Astrocyte (in vitro differentiated cells and primary cell): ENCODE results near the gene PPP4R2. TPM values are rescaled to one million over a fixed set of nuclear protein-coding genes. Genes with fewer than 3 reads are reported as not detected.

Experiments used
- DNase-seq: peaks from one replicate; pipeline ENCODE4 v3.0.0-alpha.2; 2010; ENCODE audit warnings: low read depth
- FAIRE-seq: peaks from 2 replicates; lab custom pipeline; 2011; peaks lifted over from hg19 to GRCh38; lab: Jason Lieb, UNC
- H2AFZ ChIP-seq: 2 replicates; pipeline ENCODE4 v1.6.0; 2012; ENCODE audit warnings: low read depth, low read length, inconsistent platforms
- H3K27ac ChIP-seq: 2 replicates; pipeline ENCODE4 v1.5.1; 2011; ENCODE audit warnings: low read depth, low read length, inconsistent platforms
- H3K27me3 ChIP-seq: 2 replicates; pipeline ENCODE4 v1.6.0; 2011; ENCODE audit warnings: low read length, inconsistent platforms; ENCODE audit not compliant: insufficient read depth
- H3K36me3 ChIP-seq: 2 replicates; pipeline ENCODE4 v1.5.1; 2011; ENCODE audit warnings: low read length, inconsistent platforms; ENCODE audit not compliant: insufficient read depth
- H3K4me1 ChIP-seq: 2 replicates; pipeline ENCODE4 v1.5.1; 2011; ENCODE audit warnings: low read length, inconsistent platforms; ENCODE audit not compliant: insufficient read depth
- H3K4me2 ChIP-seq: 2 replicates; pipeline ENCODE4 v1.6.0; 2012; ENCODE audit warnings: low read length, inconsistent platforms
- H3K4me3 ChIP-seq: 2 replicates; pipeline ENCODE4 v1.5.1; 2011; ENCODE audit warnings: low read depth, mild to moderate bottlenecking, low read length, inconsistent platforms; ENCODE audit not compliant: insufficient read depth
- H3K79me2 ChIP-seq: 2 replicates; pipeline ENCODE4 v1.6.0; 2012; ENCODE audit warnings: mild to moderate bottlenecking, low read length, inconsistent platforms; ENCODE audit not compliant: insufficient read depth
- H3K9ac ChIP-seq: 2 replicates; pipeline ENCODE4 v1.6.0; 2012; ENCODE audit warnings: mild to moderate bottlenecking, low read length, inconsistent platforms
- H3K9me3 ChIP-seq: 2 replicates; pipeline ENCODE4 v1.5.1; 2012; ENCODE audit warnings: low read depth, mild to moderate bottlenecking, low read length, inconsistent platforms; ENCODE audit not compliant: insufficient read depth
- H4K20me1 ChIP-seq: 2 replicates; pipeline ENCODE4 v1.6.0; 2012; ENCODE audit warnings: low read length, inconsistent platforms; ENCODE audit not compliant: insufficient read depth
- H3K27ac Mint-ChIP-seq: one replicate; pipeline ENCODE4 v1.8.0; 2021; ENCODE audit warnings: mild to moderate bottlenecking, mixed read lengths; ENCODE audit not compliant: unreplicated experiment
- H3K27me3 Mint-ChIP-seq: one replicate; pipeline ENCODE4 v1.8.0; 2021; ENCODE audit warnings: low read depth, mixed read lengths; ENCODE audit not compliant: unreplicated experiment
- H3K36me3 Mint-ChIP-seq: one replicate; pipeline ENCODE4 v1.8.0; 2021; ENCODE audit warnings: low read depth, mixed read lengths; ENCODE audit not compliant: unreplicated experiment
- H3K4me1 Mint-ChIP-seq: one replicate; pipeline ENCODE4 v1.8.0; 2021; ENCODE audit warnings: low read depth, mixed read lengths; ENCODE audit not compliant: unreplicated experiment
- H3K4me3 Mint-ChIP-seq: one replicate; pipeline ENCODE4 v1.8.0; 2021; ENCODE audit warnings: mild to moderate bottlenecking, moderate library complexity, mixed read lengths; ENCODE audit not compliant: unreplicated experiment
- H3K9me3 Mint-ChIP-seq: one replicate; pipeline ENCODE4 v1.8.0; 2021; ENCODE audit warnings: mild to moderate bottlenecking, mixed read lengths; ENCODE audit not compliant: unreplicated experiment
- EZH2 ChIP-seq: IDR thresholded peaks from 2 replicates; pipeline ENCODE4 v1.6.1; 2012; ENCODE audit warnings: mild to moderate bottlenecking, low read length, inconsistent platforms; ENCODE audit not compliant: insufficient read depth
- total RNA-seq: library from RNA; stranded (reverse); gene quantifications from 2 replicates; pipeline ENCODE4 v1.2.1, GENCODE V29; 2021
- TF ChIP-seq, protein P1 (sequence below): IDR thresholded peaks from 2 replicates; pipeline ENCODE4 v1.5.1; 2011; ENCODE audit warnings: low read depth, mild to moderate bottlenecking, inconsistent platforms, low read length, moderate library complexity; ENCODE audit not compliant: insufficient read depth

PPP4R2 gene
- total RNA-seq, 1 donor from 2014 or later: 98.5 TPM

DNA sequence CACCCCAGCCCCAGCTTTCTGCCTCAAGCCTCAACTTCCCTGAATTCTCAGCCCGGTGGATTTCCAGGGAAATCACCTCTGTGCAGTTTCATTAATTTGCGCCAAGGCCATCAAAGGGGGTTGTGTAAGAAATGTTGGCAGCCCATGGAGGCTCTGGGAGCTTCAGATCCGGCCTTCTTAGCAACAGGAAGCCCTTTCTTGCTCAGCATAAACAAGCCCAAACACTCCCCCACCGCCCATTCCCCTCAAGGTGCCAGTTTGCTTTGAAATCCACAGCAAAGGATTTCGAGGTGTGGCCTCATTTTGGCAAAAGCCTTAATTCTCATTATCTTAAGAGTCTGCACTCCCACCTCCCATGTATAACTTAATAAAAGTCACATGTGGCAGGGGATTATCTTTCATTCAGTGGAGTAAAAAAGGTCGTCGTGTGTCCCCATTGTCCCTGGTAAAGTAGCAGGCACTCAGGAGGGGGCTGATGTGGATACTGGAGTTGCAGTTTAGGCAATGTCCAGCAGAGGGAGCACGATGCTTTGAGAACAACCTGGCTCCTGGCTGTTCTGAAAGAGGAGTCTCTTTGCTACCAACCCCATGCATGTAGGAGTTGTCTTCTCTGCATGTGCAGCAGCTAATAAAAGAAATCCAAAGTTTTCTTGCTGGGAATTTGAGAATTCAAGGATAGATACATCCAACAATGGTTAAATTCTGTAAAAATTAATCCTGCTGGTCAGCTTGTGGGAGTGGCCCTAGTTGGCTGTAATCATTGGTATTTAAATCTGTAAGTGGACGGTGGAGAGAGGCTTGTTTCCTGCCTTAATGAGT, 104.3 kb downstream of the PPP4R2 start:
- H3K27me3 Mint-ChIP-seq: peaks cover 12% of the 10 kb centered on the region
- no peak overlapping the region for H3K4me2 ChIP-seq
- H3K4me3 ChIP-seq: no peak overlapping the region
- H3K4me3 Mint-ChIP-seq: no peak overlapping the region
- H3K27me3 ChIP-seq: peaks cover 6% of the 10 kb centered on the region
- peak; percentile 86 for FAIRE-seq
- no peaks in the 10 kb centered on the region for H3K4me1 ChIP-seq
- no peaks in the 10 kb centered on the region for H3K79me2 ChIP-seq
- TF ChIP-seq, protein P1, sequence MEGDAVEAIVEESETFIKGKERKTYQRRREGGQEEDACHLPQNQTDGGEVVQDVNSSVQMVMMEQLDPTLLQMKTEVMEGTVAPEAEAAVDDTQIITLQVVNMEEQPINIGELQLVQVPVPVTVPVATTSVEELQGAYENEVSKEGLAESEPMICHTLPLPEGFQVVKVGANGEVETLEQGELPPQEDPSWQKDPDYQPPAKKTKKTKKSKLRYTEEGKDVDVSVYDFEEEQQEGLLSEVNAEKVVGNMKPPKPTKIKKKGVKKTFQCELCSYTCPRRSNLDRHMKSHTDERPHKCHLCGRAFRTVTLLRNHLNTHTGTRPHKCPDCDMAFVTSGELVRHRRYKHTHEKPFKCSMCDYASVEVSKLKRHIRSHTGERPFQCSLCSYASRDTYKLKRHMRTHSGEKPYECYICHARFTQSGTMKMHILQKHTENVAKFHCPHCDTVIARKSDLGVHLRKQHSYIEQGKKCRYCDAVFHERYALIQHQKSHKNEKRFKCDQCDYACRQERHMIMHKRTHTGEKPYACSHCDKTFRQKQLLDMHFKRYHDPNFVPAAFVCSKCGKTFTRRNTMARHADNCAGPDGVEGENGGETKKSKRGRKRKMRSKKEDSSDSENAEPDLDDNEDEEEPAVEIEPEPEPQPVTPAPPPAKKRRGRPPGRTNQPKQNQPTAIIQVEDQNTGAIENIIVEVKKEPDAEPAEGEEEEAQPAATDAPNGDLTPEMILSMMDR: peak; percentile 97
- TF ChIP-seq EZH2: no peak
- H3K27ac Mint-ChIP-seq: no peak overlapping the region
- H4K20me1 ChIP-seq: no peaks in the 10 kb centered on the region
- DNase-seq: peak; percentile 38
- no peak overlapping the region for H3K27ac ChIP-seq
- H3K36me3 ChIP-seq: no peaks in the 10 kb centered on the region
- no peaks in the 10 kb centered on the region for H3K36me3 Mint-ChIP-seq
- H3K9ac ChIP-seq: no peak overlapping the region
- no peaks in the 10 kb centered on the region for H3K9me3 Mint-ChIP-seq
- no peaks in the 10 kb centered on the region for H3K9me3 ChIP-seq
- H2AFZ ChIP-seq: no peak overlapping the region
- H3K4me1 Mint-ChIP-seq: peaks cover 2% of the 10 kb centered on the region

DNA sequence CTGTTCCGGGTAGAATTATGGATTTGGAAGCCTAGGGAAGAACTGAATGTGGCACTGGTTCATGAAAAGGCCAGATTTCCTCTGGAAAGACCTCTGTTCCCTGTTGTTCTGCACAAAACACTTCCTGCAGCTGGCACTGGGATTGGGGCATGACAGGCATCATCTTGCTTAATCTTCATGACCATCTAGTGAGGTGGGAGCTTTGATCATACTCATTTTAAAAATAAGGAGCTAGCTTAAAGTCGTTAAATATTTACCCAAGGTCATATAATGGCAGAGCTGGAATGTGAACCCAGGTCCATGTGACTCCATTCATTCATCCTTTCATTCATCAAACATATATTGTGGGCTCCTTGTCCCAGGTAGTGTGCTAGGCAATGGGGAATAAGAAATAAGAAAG, 105.3 kb downstream of the PPP4R2 start:
- no peak overlapping the region for H2AFZ ChIP-seq
- no peaks in the 10 kb centered on the region for H3K36me3 ChIP-seq
- no peak for TF ChIP-seq EZH2
- TF ChIP-seq, protein P1: no peak
- H3K36me3 Mint-ChIP-seq: no peaks in the 10 kb centered on the region
- H3K9me3 ChIP-seq: no peaks in the 10 kb centered on the region
- no peak overlapping the region for H3K4me3 Mint-ChIP-seq
- DNase-seq (no peak), FAIRE-seq (no peak)
- H3K27ac Mint-ChIP-seq: no peak overlapping the region
- peaks cover 6% of the 10 kb centered on the region for H3K27me3 ChIP-seq
- H3K4me2 ChIP-seq: no peak overlapping the region
- H3K9ac ChIP-seq: no peak overlapping the region
- no peaks in the 10 kb centered on the region for H3K4me1 ChIP-seq
- no peaks in the 10 kb centered on the region for H3K79me2 ChIP-seq
- H4K20me1 ChIP-seq: no peaks in the 10 kb centered on the region
- H3K9me3 Mint-ChIP-seq: no peaks in the 10 kb centered on the region
- H3K27ac ChIP-seq: no peak overlapping the region
- H3K4me1 Mint-ChIP-seq: peaks cover 2% of the 10 kb centered on the region
- no peak overlapping the region for H3K4me3 ChIP-seq
- peaks cover 12% of the 10 kb centered on the region for H3K27me3 Mint-ChIP-seq

DNA sequence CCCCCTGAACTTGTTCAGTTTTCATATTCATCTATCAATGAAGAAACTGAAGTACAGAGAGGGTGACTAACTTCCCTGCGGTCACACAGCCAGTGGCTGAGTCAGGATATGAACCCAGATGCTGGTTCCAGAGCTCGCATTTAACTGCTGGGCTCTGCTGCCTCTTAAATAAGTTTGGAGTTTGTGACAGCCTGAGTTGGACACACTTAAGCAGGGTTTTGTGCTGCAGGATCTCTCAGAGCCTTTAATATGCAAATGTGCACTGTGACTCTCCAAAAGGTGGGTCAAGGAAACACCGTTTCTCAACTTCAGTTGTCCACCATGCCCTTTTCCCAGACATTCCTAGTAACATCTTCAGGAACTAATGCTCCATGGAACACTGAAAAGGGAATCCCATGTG, 110.6 kb downstream of the PPP4R2 start:
- Histone ChIP-seq H3K36me3 (no peaks in the 10 kb centered on the region), H3K4me2 (no peak overlapping the region), H3K79me2 (no peaks in the 10 kb centered on the region), H4K20me1 (no peaks in the 10 kb centered on the region), H3K27ac (no peak overlapping the region), H3K4me1 (no peaks in the 10 kb centered on the region), H2AFZ (no peak overlapping the region), H3K9ac (no peak overlapping the region), H3K4me3 (no peak overlapping the region), H3K9me3 (no peaks in the 10 kb centered on the region), H3K27me3 (peaks cover 2% of the 10 kb centered on the region)
- TF ChIP-seq EZH2: no peak
- TF ChIP-seq, protein P1: no peak
- no peaks in the 10 kb centered on the region for H3K36me3 Mint-ChIP-seq
- no peaks in the 10 kb centered on the region for H3K9me3 Mint-ChIP-seq
- peaks cover 24% of the 10 kb centered on the region for H3K27me3 Mint-ChIP-seq
- no peak overlapping the region for H3K27ac Mint-ChIP-seq
- DNase-seq: no peak
- no peak overlapping the region for H3K4me3 Mint-ChIP-seq
- no peak for FAIRE-seq
- no peaks in the 10 kb centered on the region for H3K4me1 Mint-ChIP-seq
